Spleen (tissue), 7 donors: ENCODE data around the gene MARK2.
A peak's percentile ranks its signal among the peaks of the same experiment; 100 is the strongest.

ENCODE experiments used
- POLR2A ChIP-seq, 3 donors: fragments of 450-650 bp; IDR thresholded peaks; one replicate each; pipeline ENCODE4 v1.5.1; 2017; ENCODE audit warnings: antibody characterized with exemption in 3 of 3, mild to moderate bottlenecking in 1 of 3
- POLR2AphosphoS5 ChIP-seq, 3 donors: sonication (generic); formaldehyde crosslinking; IDR thresholded peaks; one replicate each; pipeline ENCODE4 v1.5.1; 2017; ENCODE audit warnings: antibody characterized with exemption in 3 of 3
- TF ChIP-seq, protein P1 (sequence below), 11 experiments: fragments of 200-600 bp in 7 of 11; fragments of 450-650 bp in 4 of 11; sonication (generic) in 4 of 11; IDR thresholded peaks in 8 of 11; conservative IDR thresholded peaks in 3 of 11; 1 replicate in 7 of 11; 2 replicates in 4 of 11; pipeline versions ENCODE4 v1.4.0 to v1.8.0; 2016 to 2021; ENCODE audit warnings: antibody characterized with exemption in 11 of 11, inconsistent platforms in 4 of 11, mild to moderate bottlenecking in 1 of 11
- donor health status: DM: no; HTN: no; CAD: no; lungs with moderate emphysema.
- donor health status: DM: no; HTN: no; CAD: no.
- donor health status: DM: no; HTN: no; CAD: no.

DNA sequence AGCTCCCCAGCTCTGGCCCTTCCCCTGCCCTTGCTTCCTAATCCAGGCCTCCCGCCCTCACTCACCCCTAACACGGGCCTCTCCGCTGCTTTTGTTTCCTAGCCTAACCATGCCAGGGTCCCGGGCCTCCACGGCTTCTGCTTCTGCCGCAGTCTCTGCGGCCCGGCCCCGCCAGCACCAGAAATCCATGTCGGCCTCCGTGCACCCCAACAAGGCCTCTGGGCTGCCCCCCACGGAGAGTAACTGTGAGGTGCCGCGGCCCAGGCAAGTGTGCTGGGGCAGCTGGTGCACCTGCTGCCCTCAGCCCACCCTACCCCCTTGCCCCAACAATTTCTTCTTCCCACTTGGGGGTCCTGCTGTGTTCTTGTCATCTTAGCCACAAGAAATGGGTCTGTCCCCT lies 65.0 kb downstream of the MARK2 start:
- TF ChIP-seq POLR2A (IDR thresholded peaks at IDR 0.05) (no peak), POLR2AphosphoS5 (IDR thresholded peaks at IDR 0.05) (peak in 1 of 3 donors; percentile 7)
- TF ChIP-seq, protein P1, sequence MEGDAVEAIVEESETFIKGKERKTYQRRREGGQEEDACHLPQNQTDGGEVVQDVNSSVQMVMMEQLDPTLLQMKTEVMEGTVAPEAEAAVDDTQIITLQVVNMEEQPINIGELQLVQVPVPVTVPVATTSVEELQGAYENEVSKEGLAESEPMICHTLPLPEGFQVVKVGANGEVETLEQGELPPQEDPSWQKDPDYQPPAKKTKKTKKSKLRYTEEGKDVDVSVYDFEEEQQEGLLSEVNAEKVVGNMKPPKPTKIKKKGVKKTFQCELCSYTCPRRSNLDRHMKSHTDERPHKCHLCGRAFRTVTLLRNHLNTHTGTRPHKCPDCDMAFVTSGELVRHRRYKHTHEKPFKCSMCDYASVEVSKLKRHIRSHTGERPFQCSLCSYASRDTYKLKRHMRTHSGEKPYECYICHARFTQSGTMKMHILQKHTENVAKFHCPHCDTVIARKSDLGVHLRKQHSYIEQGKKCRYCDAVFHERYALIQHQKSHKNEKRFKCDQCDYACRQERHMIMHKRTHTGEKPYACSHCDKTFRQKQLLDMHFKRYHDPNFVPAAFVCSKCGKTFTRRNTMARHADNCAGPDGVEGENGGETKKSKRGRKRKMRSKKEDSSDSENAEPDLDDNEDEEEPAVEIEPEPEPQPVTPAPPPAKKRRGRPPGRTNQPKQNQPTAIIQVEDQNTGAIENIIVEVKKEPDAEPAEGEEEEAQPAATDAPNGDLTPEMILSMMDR (IDR thresholded peaks at IDR 0.05 in 8 of 11, conservative IDR thresholded peaks at IDR 0.05 in 3 of 11), result no peak
